Activated CD4-positive, alpha-beta T cell treated with anti-CD3 and anti-CD28 coated beads, Interleukin-2, Interleukin-6, amounts not matched to agents 100 ng/mL and 50 ng/mL, durations not matched to agents 16 hours and 8 hours (primary cell): ENCODE data around the gene CYSRT1.

Experiments used
- DNase-seq: peaks from one replicate; pipeline ENCODE4 v3.0.0-alpha.2; 2020

Gene CYSRT1

GRCh38 chr9:137273095-137273490 lies 48.1 kb downstream of the CYSRT1 start:
- no peak for DNase-seq

GRCh38 chr9:137273611-137274320 lies 48.8 kb downstream of the CYSRT1 start:
- no peak for DNase-seq

GRCh38 chr9:137275203-137275587 lies 50.2 kb downstream of the CYSRT1 start:
- DNase-seq, result no peak
